GM12873 (cell line): Measurements from ENCODE around the gene SYT1.

Experiments
- TF ChIP-seq, protein P1 (sequence below): IDR thresholded peaks from 2 replicates; pipeline ENCODE4 v1.5.1; 2012; ENCODE audit warnings: low read depth, mild to moderate bottlenecking, moderate library complexity, low read length, control low read depth; ENCODE audit not compliant: insufficient read depth; ENCODE audit errors: missing control alignments

Gene SYT1

DNA sequence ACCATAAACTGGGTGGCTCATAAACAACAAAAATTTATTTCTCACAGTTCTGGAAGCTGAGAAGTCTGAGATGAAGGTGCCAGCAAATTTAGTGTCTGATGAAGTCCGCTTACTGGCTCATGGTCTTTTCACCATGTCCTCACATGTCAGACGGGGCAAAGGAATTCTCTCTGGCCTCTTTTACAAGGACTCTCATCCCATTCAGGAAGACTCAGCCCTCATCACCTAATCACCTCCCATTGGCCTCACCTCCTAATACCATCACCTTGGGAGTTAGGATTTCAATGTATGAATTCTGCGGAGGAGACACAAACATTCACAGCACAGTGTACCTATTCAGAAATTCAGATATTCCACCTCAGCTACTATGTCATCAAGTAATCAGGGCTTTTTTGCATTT is 468.6 kb downstream of the SYT1 start:
- TF ChIP-seq, protein P1, sequence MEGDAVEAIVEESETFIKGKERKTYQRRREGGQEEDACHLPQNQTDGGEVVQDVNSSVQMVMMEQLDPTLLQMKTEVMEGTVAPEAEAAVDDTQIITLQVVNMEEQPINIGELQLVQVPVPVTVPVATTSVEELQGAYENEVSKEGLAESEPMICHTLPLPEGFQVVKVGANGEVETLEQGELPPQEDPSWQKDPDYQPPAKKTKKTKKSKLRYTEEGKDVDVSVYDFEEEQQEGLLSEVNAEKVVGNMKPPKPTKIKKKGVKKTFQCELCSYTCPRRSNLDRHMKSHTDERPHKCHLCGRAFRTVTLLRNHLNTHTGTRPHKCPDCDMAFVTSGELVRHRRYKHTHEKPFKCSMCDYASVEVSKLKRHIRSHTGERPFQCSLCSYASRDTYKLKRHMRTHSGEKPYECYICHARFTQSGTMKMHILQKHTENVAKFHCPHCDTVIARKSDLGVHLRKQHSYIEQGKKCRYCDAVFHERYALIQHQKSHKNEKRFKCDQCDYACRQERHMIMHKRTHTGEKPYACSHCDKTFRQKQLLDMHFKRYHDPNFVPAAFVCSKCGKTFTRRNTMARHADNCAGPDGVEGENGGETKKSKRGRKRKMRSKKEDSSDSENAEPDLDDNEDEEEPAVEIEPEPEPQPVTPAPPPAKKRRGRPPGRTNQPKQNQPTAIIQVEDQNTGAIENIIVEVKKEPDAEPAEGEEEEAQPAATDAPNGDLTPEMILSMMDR = no peak

DNA sequence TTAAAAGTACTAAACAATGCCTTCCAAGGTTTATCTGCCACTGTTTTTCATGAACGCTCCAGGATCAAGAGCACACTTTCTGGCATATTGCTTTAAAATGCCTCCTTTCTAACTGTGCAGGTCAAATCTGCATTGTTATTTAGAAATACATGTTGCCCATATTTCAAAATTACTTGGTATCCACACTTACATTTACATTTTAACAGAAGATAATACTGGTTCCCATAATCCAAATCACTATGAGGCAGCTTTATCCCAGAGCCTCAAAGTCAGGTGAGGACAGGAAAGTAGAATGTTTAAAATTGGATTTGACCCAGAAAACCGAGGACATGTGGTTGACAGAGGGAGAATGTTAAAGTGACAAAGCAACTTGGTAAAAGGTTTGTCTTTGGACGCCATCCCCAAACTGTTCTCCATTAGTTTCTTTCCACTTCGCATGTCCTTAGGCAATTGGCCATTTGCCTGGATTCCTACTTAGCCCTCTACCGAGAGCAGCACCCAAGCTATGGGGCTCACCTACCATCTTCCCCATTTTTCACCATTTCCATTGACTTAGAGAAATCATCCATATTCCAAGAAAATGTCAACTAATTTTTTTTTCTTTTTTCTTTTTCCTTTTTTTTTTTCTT is 473.2 kb downstream of the SYT1 start:
- TF ChIP-seq, protein P1 = no peak

DNA sequence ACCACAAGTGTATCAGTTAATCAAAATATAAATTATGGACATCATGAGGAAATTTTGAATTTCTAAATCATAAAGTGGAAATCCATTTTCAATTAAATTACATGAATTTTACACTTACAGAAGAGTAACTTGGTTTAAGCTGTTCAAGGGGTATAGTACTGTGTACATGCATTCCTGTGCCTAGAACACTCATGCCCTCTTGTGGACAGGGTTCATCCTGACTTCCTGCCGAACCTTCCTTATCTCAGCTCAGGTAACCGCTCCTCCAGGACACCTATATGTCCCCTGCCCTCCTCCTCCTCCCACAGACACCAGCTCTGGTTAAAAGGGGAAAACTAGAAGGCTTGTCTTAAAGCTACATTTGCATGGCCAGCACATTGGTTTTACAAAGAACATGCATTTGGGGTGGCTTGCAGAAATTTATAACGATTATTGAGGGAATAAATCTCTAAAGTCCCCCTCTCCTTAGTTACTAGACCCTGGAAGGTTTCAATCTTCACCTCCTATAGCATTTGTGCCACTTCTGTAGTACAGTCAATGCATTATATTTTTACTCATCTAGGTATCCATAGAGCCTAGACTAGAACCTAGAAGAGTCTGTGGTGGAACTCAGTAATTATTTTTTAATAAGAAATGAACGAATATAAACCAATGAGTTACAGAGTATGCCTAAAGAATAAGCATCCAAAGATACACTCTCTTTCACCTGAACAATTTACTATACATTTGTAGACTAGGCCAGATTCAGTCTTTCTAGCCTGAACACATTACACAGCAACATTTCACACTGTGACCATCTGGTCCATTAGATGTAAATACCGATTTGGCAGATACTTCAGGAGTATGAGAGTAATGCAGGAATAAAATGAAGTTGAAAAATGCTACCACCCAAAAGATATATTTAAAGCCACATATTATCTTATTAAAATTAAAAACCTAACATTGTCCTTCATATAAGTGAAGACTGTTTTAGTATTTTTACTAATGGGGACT is 480.6 kb downstream of the SYT1 start:
- TF ChIP-seq, protein P1 = peak; percentile 70

DNA sequence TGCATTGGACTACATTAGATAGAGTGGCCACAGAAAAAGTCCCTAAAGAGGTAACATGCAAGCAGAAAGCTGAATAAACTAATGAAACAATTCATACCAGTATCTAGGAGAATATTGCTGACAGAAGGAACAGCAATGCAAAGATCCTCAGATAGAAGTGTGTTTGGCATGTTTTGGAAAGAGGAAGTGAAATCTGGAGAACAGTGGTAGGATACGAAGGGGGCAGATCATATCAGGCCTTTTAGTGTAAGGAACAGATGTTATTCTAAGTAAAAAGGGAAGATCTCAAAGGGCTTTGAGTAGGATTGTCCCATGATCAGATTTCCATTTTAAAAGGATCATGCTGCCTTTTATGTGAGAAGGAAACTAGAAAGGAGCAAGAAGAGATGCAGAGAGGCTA is 483.3 kb downstream of the SYT1 start:
- TF ChIP-seq, protein P1 = no peak

DNA sequence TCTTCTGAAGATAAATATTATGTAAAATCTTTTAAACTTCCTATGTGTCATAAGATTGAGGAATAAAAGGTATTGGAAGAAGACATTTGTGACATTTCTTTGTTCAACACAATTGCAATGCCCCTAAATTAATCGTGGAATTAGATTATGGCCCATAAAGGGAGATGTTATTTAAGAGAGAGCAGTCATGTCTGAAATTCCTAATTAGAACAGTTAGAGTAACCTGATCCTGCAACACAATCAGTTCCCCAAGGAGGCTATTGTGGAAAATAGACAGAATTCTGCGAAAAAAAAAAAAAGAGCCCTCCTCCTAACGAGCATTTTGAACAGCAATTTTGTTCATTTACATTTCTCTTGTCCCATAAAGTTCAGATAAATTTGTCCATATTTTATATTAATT is 486.7 kb downstream of the SYT1 start:
- TF ChIP-seq, protein P1 = no peak

DNA sequence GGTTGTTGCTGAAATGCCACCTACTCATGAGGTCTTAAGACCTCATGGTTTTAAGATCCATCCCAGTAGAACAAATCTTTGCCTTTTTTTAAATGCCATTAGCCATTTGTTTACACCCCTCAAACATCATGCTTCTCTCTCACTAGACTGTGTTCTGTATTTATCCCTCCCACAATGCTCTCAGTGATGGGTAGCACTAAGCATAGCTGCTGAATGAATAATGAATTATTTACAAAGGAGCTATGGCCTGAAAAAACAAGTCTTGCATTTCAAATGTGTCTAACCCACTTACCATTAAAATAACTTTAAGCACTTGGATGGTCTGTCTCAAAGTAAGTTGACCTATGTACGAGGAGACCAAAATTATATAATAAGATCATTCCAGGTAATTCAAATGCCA is 491.6 kb downstream of the SYT1 start:
- TF ChIP-seq, protein P1 = no peak

DNA sequence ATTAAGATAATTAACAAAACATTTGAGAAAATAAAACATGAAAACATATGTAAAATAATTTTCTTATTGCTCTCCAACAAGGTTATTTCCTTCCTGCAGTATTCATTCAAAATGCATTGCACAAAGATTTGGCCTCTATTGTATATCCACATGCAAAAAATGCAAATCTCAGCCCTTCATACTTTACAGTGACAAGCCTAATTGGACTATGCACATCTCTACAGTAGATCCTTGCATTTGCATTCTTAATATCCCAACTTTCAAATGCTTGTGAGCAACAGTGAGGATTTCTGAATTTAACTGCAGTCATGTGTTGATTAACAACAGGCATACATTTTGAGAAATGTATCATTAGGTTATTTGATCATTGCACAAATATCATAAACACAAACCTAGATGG is 492.5 kb downstream of the SYT1 start:
- TF ChIP-seq, protein P1 = no peak
